ENCODE results near the gene CSAD. TPM values are rescaled to one million over a fixed set of nuclear protein-coding genes. Genes with fewer than 3 reads are reported as not detected.

Gene CSAD
- total RNA-seq, 1 donor from 2014 or later = 22.6 TPM

DNA sequence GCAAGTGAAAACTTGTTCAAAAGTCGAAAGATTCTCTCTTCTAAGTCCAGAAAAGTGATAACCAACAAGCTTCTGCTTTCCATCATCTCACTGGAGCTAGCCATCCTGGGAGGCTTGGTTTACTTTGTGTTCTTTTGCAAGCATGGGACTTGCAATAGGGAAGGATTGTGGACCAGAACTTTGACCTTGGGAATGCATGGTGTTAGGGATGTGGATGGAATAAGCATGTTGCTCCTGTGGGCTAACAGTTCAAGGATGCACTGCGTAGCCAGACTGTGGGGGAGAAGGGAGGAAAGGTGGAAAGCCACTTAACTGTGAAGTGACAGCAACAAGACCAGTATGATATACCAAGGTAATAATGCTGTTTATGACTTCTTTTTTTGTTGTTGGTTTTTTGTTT is 48.9 kb downstream of the CSAD start:
- intact Hi-C loops (cut with micrococcal nuclease) = no loop called here
- H3K27me3 Mint-ChIP-seq (ENCODE audit: insufficient read depth) = peaks cover 14% of the 10 kb centered on the region
- no peak for DNase-seq (ENCODE audit: low spot score)
- H3K4me3 Mint-ChIP-seq = no peak overlapping the region
- H3K4me1 Mint-ChIP-seq (ENCODE audit: low read depth) = no peaks in the 10 kb centered on the region
- peaks cover under 1% of the 10 kb centered on the region for H3K9me3 Mint-ChIP-seq
- no peak overlapping the region for H3K27ac Mint-ChIP-seq
- no peaks in the 10 kb centered on the region for H3K36me3 Mint-ChIP-seq (ENCODE audit: low read depth)

DNA sequence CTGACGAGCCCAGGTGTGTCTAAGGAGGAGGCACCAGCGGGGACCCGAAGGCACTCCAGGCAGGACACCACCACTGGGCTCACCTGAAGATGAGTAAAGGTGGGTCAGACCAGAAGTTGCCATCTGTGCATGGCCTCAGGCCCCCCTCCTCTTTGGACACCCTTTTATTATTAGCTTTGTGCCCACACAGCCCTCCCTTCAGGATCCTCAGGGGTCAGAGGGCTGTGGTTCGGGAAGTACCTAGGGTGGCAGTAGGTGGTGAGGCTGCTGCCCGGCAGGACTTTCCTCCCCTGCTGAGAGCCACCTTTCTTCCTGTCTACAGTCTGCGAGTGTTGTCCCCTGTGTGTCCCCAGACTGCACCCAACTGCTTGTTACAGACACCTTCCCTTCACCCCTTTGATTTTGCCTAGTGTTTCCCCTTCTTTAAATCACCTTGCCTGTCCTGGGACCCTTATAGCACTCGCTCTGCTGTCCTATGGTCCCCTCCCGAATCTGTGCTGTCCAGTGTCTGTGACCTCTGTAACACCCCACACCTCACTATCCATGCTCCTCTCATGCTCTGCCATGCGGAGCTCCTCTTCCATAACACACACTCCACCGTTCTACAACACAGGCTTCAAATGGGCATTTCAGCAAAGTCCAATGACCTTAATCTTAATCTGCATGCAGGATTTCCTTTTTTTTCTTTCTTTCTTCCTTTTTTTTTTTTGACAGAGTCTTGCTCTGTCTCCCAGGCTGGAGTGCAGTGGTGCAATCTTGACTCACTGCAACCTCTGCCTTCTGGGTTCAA is 51.8 kb downstream of the CSAD start:
- Mint-ChIP-seq H3K27me3 (ENCODE audit: insufficient read depth) (peaks cover 15% of the 10 kb centered on the region), H3K9me3 (no peaks in the 10 kb centered on the region), H3K4me3 (no peak overlapping the region), H3K4me1 (ENCODE audit: low read depth) (no peaks in the 10 kb centered on the region), H3K27ac (no peak overlapping the region), H3K36me3 (ENCODE audit: low read depth) (no peaks in the 10 kb centered on the region)
- intact Hi-C loops (cut with micrococcal nuclease) = no loop called here
- no peak for DNase-seq (ENCODE audit: low spot score)

DNA sequence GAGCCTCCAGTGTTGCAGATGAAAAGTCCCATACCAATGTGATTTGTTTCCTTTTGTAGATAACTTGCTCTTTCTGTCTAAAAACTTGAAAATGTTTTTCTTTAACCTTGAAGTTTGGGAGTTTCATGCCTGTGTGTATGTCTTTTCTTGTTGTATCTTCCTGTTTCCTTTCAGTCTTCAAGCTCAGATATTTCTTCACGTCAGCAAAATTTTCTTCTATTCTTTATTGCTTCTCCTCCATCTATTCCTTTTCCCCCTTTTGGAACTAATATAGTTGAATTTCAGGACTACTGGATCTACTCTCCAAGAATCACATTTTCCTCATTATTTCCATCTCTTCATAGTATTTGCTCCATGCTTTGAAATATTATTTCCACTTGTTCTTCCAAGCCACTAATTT is 53.6 kb downstream of the CSAD start:
- intact Hi-C loops (cut with micrococcal nuclease) = no loop called here
- no peak for DNase-seq (ENCODE audit: low spot score)
- Mint-ChIP-seq H3K36me3 (ENCODE audit: low read depth) (no peaks in the 10 kb centered on the region), H3K9me3 (no peaks in the 10 kb centered on the region), H3K27me3 (ENCODE audit: insufficient read depth) (peaks cover 18% of the 10 kb centered on the region), H3K4me1 (ENCODE audit: low read depth) (no peaks in the 10 kb centered on the region), H3K4me3 (no peak overlapping the region), H3K27ac (no peak overlapping the region)

- Mint-ChIP-seq H3K27ac (no peak overlapping the region), H3K4me3 (no peak overlapping the region), H3K4me1 (ENCODE audit: low read depth) (no peaks in the 10 kb centered on the region), H3K36me3 (ENCODE audit: low read depth) (no peaks in the 10 kb centered on the region), H3K9me3 (no peaks in the 10 kb centered on the region), H3K27me3 (ENCODE audit: insufficient read depth) (peaks cover 18% of the 10 kb centered on the region)
- no peak for DNase-seq (ENCODE audit: low spot score)
- intact Hi-C loops (cut with micrococcal nuclease) = no loop called here
Observed at GRCh38 chr12:53124352-53124723, 56.4 kb downstream of the CSAD start.

GRCh38 chr12:53123578-53124351 is 57.0 kb downstream of the CSAD start:
- H3K4me3 Mint-ChIP-seq = no peak overlapping the region
- no peaks in the 10 kb centered on the region for H3K9me3 Mint-ChIP-seq
- no peaks in the 10 kb centered on the region for H3K36me3 Mint-ChIP-seq (ENCODE audit: low read depth)
- intact Hi-C loops (cut with micrococcal nuclease) = no loop called here
- H3K27ac Mint-ChIP-seq = no peak overlapping the region
- peaks cover 16% of the 10 kb centered on the region for H3K27me3 Mint-ChIP-seq (ENCODE audit: insufficient read depth)
- DNase-seq (ENCODE audit: low spot score) = no peak
- no peaks in the 10 kb centered on the region for H3K4me1 Mint-ChIP-seq (ENCODE audit: low read depth)

DNA sequence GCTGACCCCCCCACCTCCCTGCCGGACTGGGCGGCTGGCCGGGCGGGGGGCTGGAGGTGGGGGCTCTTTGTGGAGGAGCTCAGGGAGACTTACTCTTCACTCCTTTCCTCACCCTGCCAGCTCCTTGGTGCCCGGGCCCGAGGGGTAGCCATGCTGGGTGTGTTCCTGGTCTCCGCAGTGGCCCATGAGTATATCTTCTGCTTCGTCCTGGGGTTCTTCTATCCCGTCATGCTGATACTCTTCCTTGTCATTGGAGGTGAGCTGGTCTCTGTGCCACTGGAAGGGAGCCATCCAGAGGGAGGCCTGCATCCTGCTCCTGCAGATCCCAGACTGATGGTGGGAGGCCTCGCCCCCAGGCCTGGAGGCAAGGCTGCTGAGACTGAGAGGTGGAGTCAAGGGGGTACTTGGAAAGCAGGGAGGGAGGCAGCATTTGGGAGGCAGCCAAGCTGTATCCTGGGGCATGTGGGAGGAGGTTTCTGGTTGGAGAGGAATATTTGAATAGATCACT is 57.7 kb downstream of the CSAD start:
- intact Hi-C loops (cut with micrococcal nuclease) = no loop called here
- H3K36me3 Mint-ChIP-seq (ENCODE audit: low read depth) = no peaks in the 10 kb centered on the region

GRCh38 chr12:53120685-53121525 is 59.8 kb downstream of the CSAD start:
- Mint-ChIP-seq H3K4me1 (ENCODE audit: low read depth) (no peaks in the 10 kb centered on the region), H3K4me3 (no peak overlapping the region), H3K36me3 (ENCODE audit: low read depth) (no peaks in the 10 kb centered on the region), H3K27me3 (ENCODE audit: insufficient read depth) (peaks cover 7% of the 10 kb centered on the region), H3K9me3 (no peaks in the 10 kb centered on the region), H3K27ac (no peak overlapping the region)
- no peak for DNase-seq (ENCODE audit: low spot score)
- intact Hi-C loops (cut with micrococcal nuclease) = no loop called here

More for the DNA sequence above, 57.7 kb downstream of the CSAD start:
- no peak for DNase-seq (ENCODE audit: low spot score)
- H3K4me1 Mint-ChIP-seq (ENCODE audit: low read depth) = no peaks in the 10 kb centered on the region
- no peak overlapping the region for H3K27ac Mint-ChIP-seq
- no peaks in the 10 kb centered on the region for H3K9me3 Mint-ChIP-seq
- H3K4me3 Mint-ChIP-seq = no peak overlapping the region
- peaks cover 17% of the 10 kb centered on the region for H3K27me3 Mint-ChIP-seq (ENCODE audit: insufficient read depth)

DNA sequence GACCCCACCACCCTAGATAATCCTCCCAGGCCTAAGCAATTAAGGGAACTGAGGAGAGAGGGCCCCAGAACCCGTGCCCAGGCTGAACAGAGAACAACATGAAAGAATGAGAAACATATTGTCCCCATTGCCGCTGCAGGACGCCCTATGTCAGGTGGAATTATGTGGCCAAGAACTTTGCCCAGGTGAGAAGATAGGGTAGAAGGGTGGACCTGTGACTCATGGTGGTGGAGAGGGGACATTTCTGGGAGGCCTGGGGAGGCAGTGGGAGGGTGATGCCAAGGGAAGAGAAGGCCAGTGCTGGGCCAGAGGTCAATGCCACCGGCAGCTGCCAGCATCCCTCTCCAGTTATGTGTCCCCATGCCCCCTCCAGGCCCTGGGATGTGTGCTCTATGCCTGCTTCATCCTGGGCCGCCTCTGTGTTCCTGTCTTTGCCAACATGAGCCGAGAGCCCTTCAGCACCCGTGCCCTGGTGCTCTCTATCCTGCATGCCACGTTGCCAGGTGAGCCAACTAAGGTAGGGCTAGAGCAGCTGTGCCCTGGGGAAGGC is 61.9 kb downstream of the CSAD start:
- H3K4me1 Mint-ChIP-seq (ENCODE audit: low read depth) = no peaks in the 10 kb centered on the region
- no peaks in the 10 kb centered on the region for H3K36me3 Mint-ChIP-seq (ENCODE audit: low read depth)
- no peaks in the 10 kb centered on the region for H3K9me3 Mint-ChIP-seq
- H3K27me3 Mint-ChIP-seq (ENCODE audit: insufficient read depth) = peaks cover 4% of the 10 kb centered on the region
- no peak overlapping the region for H3K4me3 Mint-ChIP-seq
- H3K27ac Mint-ChIP-seq = no peak overlapping the region
- intact Hi-C loops (cut with micrococcal nuclease) = no loop called here
- DNase-seq (ENCODE audit: low spot score) = no peak

GRCh38 chr12:53115891-53116648 is 64.7 kb downstream of the CSAD start:
- Mint-ChIP-seq H3K4me3 (no peak overlapping the region), H3K36me3 (ENCODE audit: low read depth) (no peaks in the 10 kb centered on the region), H3K4me1 (ENCODE audit: low read depth) (no peaks in the 10 kb centered on the region), H3K27ac (no peak overlapping the region), H3K27me3 (ENCODE audit: insufficient read depth) (peaks cover 1% of the 10 kb centered on the region), H3K9me3 (no peaks in the 10 kb centered on the region)
- no peak for DNase-seq (ENCODE audit: low spot score)
- intact Hi-C loops (cut with micrococcal nuclease) = no loop called here

- Mint-ChIP-seq H3K27ac (no peak overlapping the region), H3K27me3 (ENCODE audit: insufficient read depth) (peaks cover 1% of the 10 kb centered on the region), H3K4me1 (ENCODE audit: low read depth) (no peaks in the 10 kb centered on the region), H3K4me3 (no peak overlapping the region), H3K36me3 (ENCODE audit: low read depth) (no peaks in the 10 kb centered on the region), H3K9me3 (no peaks in the 10 kb centered on the region)
- intact Hi-C loops (cut with micrococcal nuclease) = no loop called here
- DNase-seq (ENCODE audit: low spot score) = no peak
Observed at GRCh38 chr12:53115112-53115890, 65.4 kb downstream of the CSAD start.

DNA sequence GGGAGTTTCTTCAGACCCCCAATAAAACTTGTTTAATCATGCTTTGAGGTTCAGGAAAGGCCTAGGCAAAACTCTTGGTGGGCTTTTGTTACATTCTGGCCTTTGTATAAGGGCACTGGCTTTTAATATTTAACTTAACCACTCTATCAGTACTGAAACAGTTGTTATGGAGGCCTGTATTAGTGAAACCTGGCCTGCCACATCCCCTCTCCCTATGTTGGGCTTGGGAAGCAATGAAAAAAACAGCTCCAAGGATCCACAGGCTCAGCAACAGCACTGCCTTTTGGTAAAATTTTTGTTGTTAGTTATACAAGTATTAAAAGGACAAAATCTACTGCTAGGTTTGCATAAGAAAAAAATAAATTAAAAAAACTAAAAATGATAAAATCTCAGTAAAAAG is 66.8 kb downstream of the CSAD start:
- no peak for DNase-seq (ENCODE audit: low spot score)
- Mint-ChIP-seq H3K36me3 (ENCODE audit: low read depth) (no peaks in the 10 kb centered on the region), H3K27ac (no peak overlapping the region), H3K27me3 (ENCODE audit: insufficient read depth) (peaks cover 1% of the 10 kb centered on the region), H3K4me1 (ENCODE audit: low read depth) (no peaks in the 10 kb centered on the region), H3K9me3 (no peaks in the 10 kb centered on the region), H3K4me3 (no peak overlapping the region)
- intact Hi-C loops (cut with micrococcal nuclease) = no loop called here

Data from activated T-helper 1 cell treated with anti-CD3 and anti-CD28 coated beads, Interleukin-12 subunit alpha, Interleukin-12 subunit beta, Interleukin-2, Interleukin-4 antibody, amounts not matched to agents 30 ng/mL and 10 ng/mL and 1 ng/mL, durations not matched to agents 14 hours and 24 hours and 36 hours (primary cell).